Sigmoid colon (tissue), 7 donors: ENCODE results near the gene AKAP12. TPM values are rescaled to one million over a fixed set of nuclear protein-coding genes. Genes with fewer than 3 reads are reported as not detected.

ENCODE experiments used
- DNase-seq: peaks from one replicate; pipeline ENCODE4 v3.0.0-alpha.2; 2019
- H3K27ac ChIP-seq, 4 donors: fragments of 200-600 bp; sonication (generic); one replicate each; pipeline ENCODE4 v1.5.1; 2016 to 2019; ENCODE audit warnings: mild to moderate bottlenecking in 1 of 4
- H3K27me3 ChIP-seq, 3 donors: fragments of 200-600 bp; sonication (generic); one replicate each; pipeline ENCODE4 v1.5.1; 2019; ENCODE audit warnings: mild to moderate bottlenecking in 1 of 3
- H3K36me3 ChIP-seq, 4 donors: fragments of 200-600 bp; sonication (generic); one replicate each; pipeline ENCODE4 v1.5.1; 2016 to 2019
- H3K4me1 ChIP-seq, 4 donors: fragments of 200-600 bp; sonication (generic); one replicate each; pipeline ENCODE4 v1.5.1; 2017 to 2019
- H3K4me3 ChIP-seq, 4 donors: fragments of 200-600 bp; sonication (generic); one replicate each; pipeline ENCODE4 v1.5.1; 2017 to 2019; ENCODE audit warnings: mild to moderate bottlenecking in 2 of 4, moderate library complexity in 1 of 4
- H3K9me3 ChIP-seq, 4 donors: fragments of 200-600 bp in 3 of 4; sonication (generic) in 3 of 4; one replicate each; pipeline versions ENCODE4 v1.5.1 to v1.6.1; 2013 to 2019
- EP300 ChIP-seq, 4 donors: sonication (generic); formaldehyde crosslinking; IDR thresholded peaks; one replicate each; pipeline ENCODE4 v1.6.1; 2017; ENCODE audit warnings: antibody characterized with exemption in 4 of 4
- POLR2A ChIP-seq, 2 donors: fragments of 450-650 bp; IDR thresholded peaks; one replicate each; pipeline ENCODE4 v1.6.1; 2016; ENCODE audit warnings: antibody characterized with exemption in 2 of 2, mild to moderate bottlenecking in 2 of 2, moderate library complexity in 2 of 2
- POLR2AphosphoS5 ChIP-seq, 4 donors: sonication (generic); formaldehyde crosslinking; IDR thresholded peaks; one replicate each; pipeline ENCODE4 v1.6.1; 2017; ENCODE audit warnings: antibody characterized with exemption in 4 of 4
- WGBS, 2 donors: extraction: QIAGEN DNeasy Blood & Tissue Kit; methylation state at CpG; one replicate each; pipeline ENCODE4 v1.1.7; 2013; 5-methylcytosine and 5-hydroxymethylcytosine counted together
- intact Hi-C: fragments of 100-400 bp; cut with DNase I; formaldehyde crosslinking; loops from one replicate; pipeline ENCODE4 v1.15.1; 2023
- polyA plus RNA-seq, 3 donors: library from polyadenylated mRNA; stranded (reverse); fragments of 200-250 nt; gene quantifications; one replicate each; pipeline ENCODE4 v1.2.3, GENCODE V29; 2013
- total RNA-seq, 4 donors: library from RNA; depleted of rRNA; stranded (reverse); fragments of >200 nt; gene quantifications; one replicate each; pipeline ENCODE4 v1.1.0, GENCODE V29; 2016
- TF ChIP-seq, protein P1 (sequence below), 4 experiments: fragments of 450-650 bp in 3 of 4; fragments of 200-600 bp in 1 of 4; IDR thresholded peaks; one replicate each; pipeline ENCODE4 v1.5.1; 2016 to 2019; ENCODE audit warnings: antibody characterized with exemption in 4 of 4, mild to moderate bottlenecking in 3 of 4, moderate library complexity in 2 of 4
- donor health status: healthy with polysubstance abuse.
- donor health status: Bipolar disorder and iron deficiency.
- donor health status: healthy.

AKAP12 gene
- total and polyA plus RNA-seq, 7 donors = 1.2 to 244 (median 133) TPM

DNA sequence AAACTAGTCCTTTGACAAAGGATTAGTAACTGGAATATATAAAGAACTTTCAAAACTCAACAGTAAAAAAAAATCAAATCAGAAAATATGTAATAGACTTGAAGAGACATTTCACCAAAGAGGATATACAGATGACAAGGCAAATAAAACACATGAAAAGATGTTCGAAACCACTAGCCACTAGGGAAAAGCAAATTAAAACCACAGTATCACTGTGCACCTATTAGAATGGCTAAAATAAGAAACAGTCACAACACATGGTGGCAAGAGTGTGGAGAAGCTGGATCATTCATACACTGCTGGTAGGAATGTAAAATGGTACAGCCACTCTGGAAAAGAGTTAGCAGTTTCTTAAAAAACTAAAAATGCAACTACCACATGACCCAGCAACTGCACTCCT lies 136.7 kb downstream of the AKAP12 start:
- H3K4me3 ChIP-seq = no peak overlapping the region
- H3K36me3 ChIP-seq = peaks cover 0 to 14% (median 4%) of the 10 kb centered on the region in 4 donors
- no peaks in the 10 kb centered on the region for H3K9me3 ChIP-seq
- H3K27ac ChIP-seq = no peak overlapping the region
- no peak for DNase-seq
- H3K4me1 ChIP-seq = peaks cover 0 to 9% (median 2%) of the 10 kb centered on the region in 4 donors
- intact Hi-C loops = no loop called here
- 47 to 80% methylated on average over 1 of the region's 1 CpG for WGBS, 2 donors
- H3K27me3 ChIP-seq = no peaks in the 10 kb centered on the region
- TF ChIP-seq EP300 (IDR thresholded peaks at IDR 0.05) (no peak), POLR2A (IDR thresholded peaks at IDR 0.05) (no peak), POLR2AphosphoS5 (IDR thresholded peaks at IDR 0.05) (no peak)
- TF ChIP-seq, protein P1, sequence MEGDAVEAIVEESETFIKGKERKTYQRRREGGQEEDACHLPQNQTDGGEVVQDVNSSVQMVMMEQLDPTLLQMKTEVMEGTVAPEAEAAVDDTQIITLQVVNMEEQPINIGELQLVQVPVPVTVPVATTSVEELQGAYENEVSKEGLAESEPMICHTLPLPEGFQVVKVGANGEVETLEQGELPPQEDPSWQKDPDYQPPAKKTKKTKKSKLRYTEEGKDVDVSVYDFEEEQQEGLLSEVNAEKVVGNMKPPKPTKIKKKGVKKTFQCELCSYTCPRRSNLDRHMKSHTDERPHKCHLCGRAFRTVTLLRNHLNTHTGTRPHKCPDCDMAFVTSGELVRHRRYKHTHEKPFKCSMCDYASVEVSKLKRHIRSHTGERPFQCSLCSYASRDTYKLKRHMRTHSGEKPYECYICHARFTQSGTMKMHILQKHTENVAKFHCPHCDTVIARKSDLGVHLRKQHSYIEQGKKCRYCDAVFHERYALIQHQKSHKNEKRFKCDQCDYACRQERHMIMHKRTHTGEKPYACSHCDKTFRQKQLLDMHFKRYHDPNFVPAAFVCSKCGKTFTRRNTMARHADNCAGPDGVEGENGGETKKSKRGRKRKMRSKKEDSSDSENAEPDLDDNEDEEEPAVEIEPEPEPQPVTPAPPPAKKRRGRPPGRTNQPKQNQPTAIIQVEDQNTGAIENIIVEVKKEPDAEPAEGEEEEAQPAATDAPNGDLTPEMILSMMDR (IDR thresholded peaks at IDR 0.05) = no peak

DNA sequence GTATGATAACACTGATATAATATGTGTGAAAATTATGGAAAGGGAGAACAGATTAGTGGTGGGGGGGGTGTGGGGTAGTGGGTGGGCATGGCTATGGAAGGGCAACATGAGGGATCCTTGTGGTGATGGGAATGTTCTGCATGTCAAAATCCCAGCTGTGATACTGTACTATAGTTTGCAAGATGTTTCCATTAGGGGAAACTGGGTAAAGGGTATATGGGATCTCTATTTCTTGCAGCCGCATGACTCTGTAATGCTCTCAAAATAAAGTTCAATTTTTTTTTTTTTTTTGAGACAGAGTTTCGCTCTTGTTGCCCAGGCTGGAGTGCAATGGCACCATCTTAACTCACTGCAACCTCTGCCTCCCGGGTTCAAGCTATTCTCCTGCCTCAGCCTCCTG lies 137.3 kb downstream of the AKAP12 start:
- no peak overlapping the region for H3K4me3 ChIP-seq
- peaks cover 0 to 7% (median 2%) of the 10 kb centered on the region in 4 donors for H3K36me3 ChIP-seq
- no peaks in the 10 kb centered on the region for H3K27me3 ChIP-seq
- H3K9me3 ChIP-seq = no peaks in the 10 kb centered on the region
- no peak for DNase-seq
- intact Hi-C loops = no loop called here
- H3K4me1 ChIP-seq = peaks cover 0 to 9% (median 2%) of the 10 kb centered on the region in 4 donors
- TF ChIP-seq POLR2AphosphoS5 (IDR thresholded peaks at IDR 0.05) (no peak), POLR2A (IDR thresholded peaks at IDR 0.05) (no peak), EP300 (IDR thresholded peaks at IDR 0.05) (no peak)
- TF ChIP-seq, protein P1 (IDR thresholded peaks at IDR 0.05) = no peak
- WGBS, 2 donors = 81 to 85% methylated on average over 3 of the region's 3 CpGs
- H3K27ac ChIP-seq = no peak overlapping the region

DNA sequence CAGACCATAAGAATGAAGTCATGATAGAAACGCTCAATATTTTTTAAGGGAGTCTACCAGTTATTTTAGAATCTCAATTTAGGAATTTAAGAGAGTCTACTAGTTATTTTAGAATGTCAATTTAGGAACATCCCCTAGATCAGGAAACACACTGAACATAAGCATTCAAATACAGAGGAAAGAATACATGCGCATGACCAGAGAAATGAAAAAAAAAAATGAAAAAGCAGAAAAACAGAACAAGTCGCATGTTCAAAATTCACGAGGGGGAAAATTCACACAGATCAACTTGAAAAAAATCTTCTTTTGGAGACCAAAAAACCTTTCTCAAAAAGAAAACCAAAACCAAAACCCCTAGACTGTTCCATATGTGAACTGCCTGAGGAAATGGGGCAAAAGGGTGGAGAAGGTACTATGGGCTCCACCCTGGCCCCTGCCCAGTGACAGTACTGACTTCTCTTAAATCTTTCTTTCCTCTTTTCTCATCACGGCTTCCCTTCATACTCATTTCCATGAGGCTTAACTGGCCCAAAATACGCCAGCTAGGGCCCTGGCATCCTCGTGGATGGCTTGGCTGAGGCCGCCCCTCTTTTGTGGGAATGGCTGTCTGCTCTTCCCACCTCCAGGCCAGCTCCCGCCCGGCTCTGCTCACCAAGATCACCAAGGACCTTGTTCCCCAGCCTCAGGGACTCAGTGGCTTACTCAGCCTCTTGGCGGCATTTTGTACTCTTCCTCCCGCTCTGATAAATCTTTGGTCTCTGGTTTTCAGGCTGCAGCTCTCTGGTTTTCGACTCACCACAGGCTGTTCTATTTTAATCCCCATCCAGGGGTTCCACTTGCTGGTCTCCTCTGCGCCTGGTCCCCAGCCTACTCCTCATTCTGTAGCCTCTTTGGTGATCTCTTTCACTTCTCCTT lies 140.4 kb downstream of the AKAP12 start:
- H3K27ac ChIP-seq = peak overlapping the region in 1 of 4 donors; percentile 17
- intact Hi-C loops = no loop called here
- H3K36me3 ChIP-seq = peaks cover 0 to 3% (median 0%) of the 10 kb centered on the region in 4 donors
- no peaks in the 10 kb centered on the region for H3K27me3 ChIP-seq
- H3K4me1 ChIP-seq = peaks cover 0 to 9% (median 0%) of the 10 kb centered on the region in 4 donors
- no peak for TF ChIP-seq POLR2A (IDR thresholded peaks at IDR 0.05)
- TF ChIP-seq EP300 (IDR thresholded peaks at IDR 0.05) = no peak
- no peak for TF ChIP-seq POLR2AphosphoS5 (IDR thresholded peaks at IDR 0.05)
- TF ChIP-seq, protein P1 (IDR thresholded peaks at IDR 0.05) = no peak
- H3K4me3 ChIP-seq = no peak overlapping the region
- no peaks in the 10 kb centered on the region for H3K9me3 ChIP-seq
- 73 to 88% methylated on average over 14 of the region's 14 CpGs for WGBS, 2 donors
- no peak for DNase-seq

DNA sequence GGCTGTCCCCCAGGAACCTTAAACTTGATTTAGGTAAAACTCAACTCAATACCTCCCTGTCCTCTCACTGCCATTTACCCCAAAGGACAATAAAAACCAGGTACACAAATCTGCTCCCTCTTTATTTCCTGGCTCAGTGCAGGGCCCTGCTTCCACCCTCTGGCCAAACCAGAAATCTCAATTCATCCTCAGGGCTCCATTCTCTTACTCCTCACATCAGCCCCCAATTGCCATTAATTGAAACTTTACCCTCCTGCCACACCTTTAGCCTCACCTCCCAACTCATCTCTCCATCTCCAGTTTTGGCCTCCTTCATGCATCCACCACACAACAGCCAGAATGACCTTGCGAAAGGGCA lies 141.1 kb downstream of the AKAP12 start:
- H3K27ac ChIP-seq = no peak overlapping the region
- DNase-seq = no peak
- intact Hi-C loops = no loop called here

More for the DNA sequence above, 141.1 kb downstream of the AKAP12 start:
- H3K4me1 ChIP-seq = peaks cover 0 to 9% (median 0%) of the 10 kb centered on the region in 4 donors
- H3K9me3 ChIP-seq = no peaks in the 10 kb centered on the region
- 95% methylated on average over 1 of the region's 1 CpG for WGBS, 2 donors
- H3K36me3 ChIP-seq = peaks cover 0 to 3% (median 0%) of the 10 kb centered on the region in 4 donors
- TF ChIP-seq EP300 (IDR thresholded peaks at IDR 0.05) (no peak), POLR2A (IDR thresholded peaks at IDR 0.05) (no peak), POLR2AphosphoS5 (IDR thresholded peaks at IDR 0.05) (no peak)
- TF ChIP-seq, protein P1 (IDR thresholded peaks at IDR 0.05) = no peak
- no peak overlapping the region for H3K4me3 ChIP-seq
- H3K27me3 ChIP-seq = no peaks in the 10 kb centered on the region
